ENCODE data around the gene ADGRL2.

Gene ADGRL2

GRCh38 chr1:81832573-81832972 is 31.8 kb downstream of the ADGRL2 start:
- Histone ChIP-seq H3K27ac (ENCODE audit: low read length) (no peak overlapping the region), H3K9me3 (ENCODE audit: control insufficient read depth, insufficient read depth, low read length) (no peaks in the 10 kb centered on the region), H3K4me1 (ENCODE audit: control insufficient read depth, insufficient read depth, low read length) (peaks cover 1% of the 10 kb centered on the region), H3K4me3 (ENCODE audit: low read length) (no peak overlapping the region), H3K36me3 (ENCODE audit: control insufficient read depth, insufficient read depth, low read length) (no peaks in the 10 kb centered on the region), H3K27me3 (ENCODE audit: control insufficient read depth, insufficient read depth, low read length) (no peaks in the 10 kb centered on the region)
- no CpG with 5 or more reads among the region's 1 CpG for WGBS (ENCODE audit: insufficient coverage, insufficient read length)
- no peak for DNase-seq (ENCODE audit: low read depth, low spot score)

GRCh38 chr1:81833722-81834121 is 33.0 kb downstream of the ADGRL2 start:
- Histone ChIP-seq H3K4me1 (ENCODE audit: control insufficient read depth, insufficient read depth, low read length) (peaks cover 1% of the 10 kb centered on the region), H3K27ac (ENCODE audit: low read length) (no peak overlapping the region), H3K4me3 (ENCODE audit: low read length) (no peak overlapping the region), H3K36me3 (ENCODE audit: control insufficient read depth, insufficient read depth, low read length) (no peaks in the 10 kb centered on the region), H3K9me3 (ENCODE audit: control insufficient read depth, insufficient read depth, low read length) (no peaks in the 10 kb centered on the region), H3K27me3 (ENCODE audit: control insufficient read depth, insufficient read depth, low read length) (no peaks in the 10 kb centered on the region)
- no peak for DNase-seq (ENCODE audit: low read depth, low spot score)
- WGBS (ENCODE audit: insufficient coverage, insufficient read length) = 100% methylated on average over 1 of the region's 4 CpGs

GRCh38 chr1:81834268-81834667 is 33.5 kb downstream of the ADGRL2 start:
- WGBS (ENCODE audit: insufficient coverage, insufficient read length) = 100% methylated on average over 1 of the region's 2 CpGs
- H3K36me3 ChIP-seq (ENCODE audit: control insufficient read depth, insufficient read depth, low read length) = no peaks in the 10 kb centered on the region
- H3K27me3 ChIP-seq (ENCODE audit: control insufficient read depth, insufficient read depth, low read length) = no peaks in the 10 kb centered on the region
- H3K4me3 ChIP-seq (ENCODE audit: low read length) = no peak overlapping the region
- peaks cover 1% of the 10 kb centered on the region for H3K4me1 ChIP-seq (ENCODE audit: control insufficient read depth, insufficient read depth, low read length)
- H3K9me3 ChIP-seq (ENCODE audit: control insufficient read depth, insufficient read depth, low read length) = no peaks in the 10 kb centered on the region
- no peak overlapping the region for H3K27ac ChIP-seq (ENCODE audit: low read length)
- no peak for DNase-seq (ENCODE audit: low read depth, low spot score)

GRCh38 chr1:81834921-81835698 is 34.4 kb downstream of the ADGRL2 start:
- no peaks in the 10 kb centered on the region for H3K36me3 ChIP-seq (ENCODE audit: control insufficient read depth, insufficient read depth, low read length)
- H3K27ac ChIP-seq (ENCODE audit: low read length) = no peak overlapping the region
- no peak overlapping the region for H3K4me3 ChIP-seq (ENCODE audit: low read length)
- no peaks in the 10 kb centered on the region for H3K9me3 ChIP-seq (ENCODE audit: control insufficient read depth, insufficient read depth, low read length)
- peaks cover 1% of the 10 kb centered on the region for H3K4me1 ChIP-seq (ENCODE audit: control insufficient read depth, insufficient read depth, low read length)
- WGBS (ENCODE audit: insufficient coverage, insufficient read length) = no CpG with 5 or more reads among the region's 6 CpGs
- no peak for DNase-seq (ENCODE audit: low read depth, low spot score)
- H3K27me3 ChIP-seq (ENCODE audit: control insufficient read depth, insufficient read depth, low read length) = no peaks in the 10 kb centered on the region

- no peaks in the 10 kb centered on the region for H3K27me3 ChIP-seq (ENCODE audit: control insufficient read depth, insufficient read depth, low read length)
- peaks cover 1% of the 10 kb centered on the region for H3K4me1 ChIP-seq (ENCODE audit: control insufficient read depth, insufficient read depth, low read length)
- no peaks in the 10 kb centered on the region for H3K36me3 ChIP-seq (ENCODE audit: control insufficient read depth, insufficient read depth, low read length)
- H3K4me3 ChIP-seq (ENCODE audit: low read length) = no peak overlapping the region
- 100% methylated on average over 1 of the region's 4 CpGs for WGBS (ENCODE audit: insufficient coverage, insufficient read length)
- H3K27ac ChIP-seq (ENCODE audit: low read length) = no peak overlapping the region
- no peaks in the 10 kb centered on the region for H3K9me3 ChIP-seq (ENCODE audit: control insufficient read depth, insufficient read depth, low read length)
- no peak for DNase-seq (ENCODE audit: low read depth, low spot score)
These were observed 35.4 kb downstream of the ADGRL2 start for GRCh38 chr1:81836007-81836626.

GRCh38 chr1:81838600-81839218 is 38.0 kb downstream of the ADGRL2 start:
- Histone ChIP-seq H3K36me3 (ENCODE audit: control insufficient read depth, insufficient read depth, low read length) (no peaks in the 10 kb centered on the region), H3K4me3 (ENCODE audit: low read length) (no peak overlapping the region), H3K27ac (ENCODE audit: low read length) (no peak overlapping the region), H3K27me3 (ENCODE audit: control insufficient read depth, insufficient read depth, low read length) (no peaks in the 10 kb centered on the region), H3K9me3 (ENCODE audit: control insufficient read depth, insufficient read depth, low read length) (no peaks in the 10 kb centered on the region), H3K4me1 (ENCODE audit: control insufficient read depth, insufficient read depth, low read length) (no peaks in the 10 kb centered on the region)
- DNase-seq (ENCODE audit: low read depth, low spot score) = no peak
- no CpG with 5 or more reads among the region's 2 CpGs for WGBS (ENCODE audit: insufficient coverage, insufficient read length)

- H3K27me3 ChIP-seq (ENCODE audit: control insufficient read depth, insufficient read depth, low read length) = no peaks in the 10 kb centered on the region
- no peak overlapping the region for H3K4me3 ChIP-seq (ENCODE audit: low read length)
- H3K27ac ChIP-seq (ENCODE audit: low read length) = no peak overlapping the region
- DNase-seq (ENCODE audit: low read depth, low spot score) = no peak
- no CpG with 5 or more reads among the region's 1 CpG for WGBS (ENCODE audit: insufficient coverage, insufficient read length)
- no peaks in the 10 kb centered on the region for H3K4me1 ChIP-seq (ENCODE audit: control insufficient read depth, insufficient read depth, low read length)
- no peaks in the 10 kb centered on the region for H3K36me3 ChIP-seq (ENCODE audit: control insufficient read depth, insufficient read depth, low read length)
- H3K9me3 ChIP-seq (ENCODE audit: control insufficient read depth, insufficient read depth, low read length) = no peaks in the 10 kb centered on the region
These were observed 40.1 kb downstream of the ADGRL2 start for GRCh38 chr1:81840805-81841204.

- no peaks in the 10 kb centered on the region for H3K4me1 ChIP-seq (ENCODE audit: control insufficient read depth, insufficient read depth, low read length)
- no CpG with 5 or more reads among the region's 4 CpGs for WGBS (ENCODE audit: insufficient coverage, insufficient read length)
- H3K27me3 ChIP-seq (ENCODE audit: control insufficient read depth, insufficient read depth, low read length) = no peaks in the 10 kb centered on the region
- no peak for DNase-seq (ENCODE audit: low read depth, low spot score)
- H3K9me3 ChIP-seq (ENCODE audit: control insufficient read depth, insufficient read depth, low read length) = no peaks in the 10 kb centered on the region
- H3K27ac ChIP-seq (ENCODE audit: low read length) = no peak overlapping the region
- H3K36me3 ChIP-seq (ENCODE audit: control insufficient read depth, insufficient read depth, low read length) = no peaks in the 10 kb centered on the region
- H3K4me3 ChIP-seq (ENCODE audit: low read length) = no peak overlapping the region
These were observed 41.1 kb downstream of the ADGRL2 start for GRCh38 chr1:81841795-81842194.

GRCh38 chr1:81844477-81844876 is 43.7 kb downstream of the ADGRL2 start:
- H3K4me3 ChIP-seq (ENCODE audit: low read length) = no peak overlapping the region
- no CpG with 5 or more reads among the region's 2 CpGs for WGBS (ENCODE audit: insufficient coverage, insufficient read length)
- H3K4me1 ChIP-seq (ENCODE audit: control insufficient read depth, insufficient read depth, low read length) = no peaks in the 10 kb centered on the region
- no peak for DNase-seq (ENCODE audit: low read depth, low spot score)
- H3K9me3 ChIP-seq (ENCODE audit: control insufficient read depth, insufficient read depth, low read length) = no peaks in the 10 kb centered on the region
- H3K27ac ChIP-seq (ENCODE audit: low read length) = no peak overlapping the region
- H3K27me3 ChIP-seq (ENCODE audit: control insufficient read depth, insufficient read depth, low read length) = no peaks in the 10 kb centered on the region
- H3K36me3 ChIP-seq (ENCODE audit: control insufficient read depth, insufficient read depth, low read length) = no peaks in the 10 kb centered on the region

- DNase-seq (ENCODE audit: low read depth, low spot score) = no peak
These were observed 45.9 kb downstream of the ADGRL2 start for GRCh38 chr1:81846630-81847029.

More at GRCh38 chr1:81846630-81847029, 45.9 kb downstream of the ADGRL2 start:
- no peaks in the 10 kb centered on the region for H3K27me3 ChIP-seq (ENCODE audit: control insufficient read depth, insufficient read depth, low read length)
- no peaks in the 10 kb centered on the region for H3K36me3 ChIP-seq (ENCODE audit: control insufficient read depth, insufficient read depth, low read length)
- no peak overlapping the region for H3K4me3 ChIP-seq (ENCODE audit: low read length)
- no CpG with 5 or more reads among the region's 1 CpG for WGBS (ENCODE audit: insufficient coverage, insufficient read length)
- no peaks in the 10 kb centered on the region for H3K4me1 ChIP-seq (ENCODE audit: control insufficient read depth, insufficient read depth, low read length)
- H3K9me3 ChIP-seq (ENCODE audit: control insufficient read depth, insufficient read depth, low read length) = no peaks in the 10 kb centered on the region
- no peak overlapping the region for H3K27ac ChIP-seq (ENCODE audit: low read length)
